Measurements from ENCODE around the gene TEC.

TEC gene

DNA sequence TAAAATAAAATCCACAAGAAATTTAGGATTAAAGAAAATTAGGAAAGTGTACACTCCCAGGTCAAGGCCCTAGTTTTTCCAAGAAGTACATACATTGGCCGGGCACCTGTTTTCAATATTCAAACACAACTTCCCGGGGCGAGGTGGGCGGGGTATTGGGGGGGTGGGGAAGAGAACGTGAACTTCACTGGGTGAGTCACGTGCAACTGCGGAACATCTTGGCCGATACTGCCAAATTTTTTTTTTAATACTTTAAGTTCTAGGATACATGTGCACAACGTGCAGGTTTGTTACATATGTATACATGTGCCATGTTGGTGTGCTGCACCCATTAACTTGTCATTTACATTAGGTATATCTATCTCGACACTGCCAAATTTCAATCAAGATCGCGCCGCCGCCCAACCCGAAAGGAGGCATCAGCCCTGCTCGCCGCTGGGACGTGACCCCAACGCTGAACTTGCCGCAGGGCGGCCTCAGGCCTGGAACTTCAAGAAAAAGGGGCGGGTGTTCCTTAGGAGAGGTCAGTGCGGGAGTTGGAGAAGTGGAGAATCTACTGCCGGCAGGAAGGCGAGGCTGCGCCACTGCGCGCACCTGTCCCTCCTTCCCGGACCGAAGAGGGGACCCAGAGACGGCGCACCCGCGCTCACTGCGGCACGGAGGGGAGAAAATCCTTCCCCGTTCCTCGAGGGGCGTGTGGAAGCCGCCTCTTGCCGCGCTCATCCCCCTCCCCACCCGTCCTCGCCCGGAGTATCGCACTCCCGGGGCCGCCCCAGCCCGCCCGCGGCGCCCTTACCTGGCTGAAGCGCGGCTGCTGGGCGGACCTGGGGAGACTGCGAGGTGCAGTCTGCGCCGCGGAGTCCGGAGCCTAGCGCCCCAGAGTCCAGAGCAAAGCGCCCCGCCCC lies at the start of gene TEC:
TEC (minus strand) TSS at position 883 of the 905 bp plus-strand sequence. CDS start 41,224 bp downstream, outside the sequence.
- no peak for TF ChIP-seq GATA2 (IDR thresholded peaks at IDR 0.05; ENCODE audit: low read depth, low read length)
- no peak for TF ChIP-seq GATA3 (IDR thresholded peaks at IDR 0.05; ENCODE audit: low read depth, low read length)

DNA sequence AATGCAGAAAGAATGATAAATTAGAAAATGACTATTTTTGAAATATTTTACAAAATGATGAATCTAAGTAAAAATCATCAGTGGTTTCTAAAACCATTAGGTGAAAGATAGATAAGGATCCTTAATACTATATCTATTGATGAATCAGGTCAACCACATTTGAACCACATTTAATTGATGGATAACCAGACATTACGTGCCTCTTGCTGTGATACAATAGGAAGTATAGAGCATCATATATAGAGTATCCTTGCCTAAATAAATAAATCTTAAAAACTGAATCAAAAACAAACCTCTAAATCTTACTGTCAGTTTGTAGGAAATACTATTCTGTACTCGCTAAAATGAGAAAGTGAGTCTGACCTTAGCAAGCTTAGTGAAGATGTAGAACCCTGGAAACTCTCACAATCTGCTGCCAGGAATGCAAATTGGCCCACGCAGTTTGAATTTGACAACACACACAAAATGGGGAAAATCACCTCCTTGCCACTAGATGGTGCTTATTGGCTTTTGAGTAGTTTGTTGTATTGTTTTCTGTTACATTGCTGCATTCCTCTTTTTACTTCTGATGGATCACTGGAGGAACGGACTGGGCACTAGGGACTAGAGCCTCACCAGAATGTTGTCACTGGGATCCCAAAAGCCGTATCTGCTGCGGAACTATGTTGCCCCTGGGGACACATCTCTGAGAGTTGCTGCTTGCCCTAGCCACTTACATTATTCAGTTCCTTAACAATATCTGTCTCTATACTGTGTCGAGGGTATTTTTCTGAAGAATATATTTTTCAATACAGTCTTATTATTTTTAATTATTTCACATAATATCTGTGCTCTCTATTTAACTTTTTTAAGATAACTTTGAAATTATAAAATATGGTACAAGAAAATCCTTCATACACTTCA lies 46.3 kb upstream of the TEC start:
- TF ChIP-seq GATA2 (IDR thresholded peaks at IDR 0.05; ENCODE audit: low read depth, low read length), result no peak
- no peak for TF ChIP-seq GATA3 (IDR thresholded peaks at IDR 0.05; ENCODE audit: low read depth, low read length)

DNA sequence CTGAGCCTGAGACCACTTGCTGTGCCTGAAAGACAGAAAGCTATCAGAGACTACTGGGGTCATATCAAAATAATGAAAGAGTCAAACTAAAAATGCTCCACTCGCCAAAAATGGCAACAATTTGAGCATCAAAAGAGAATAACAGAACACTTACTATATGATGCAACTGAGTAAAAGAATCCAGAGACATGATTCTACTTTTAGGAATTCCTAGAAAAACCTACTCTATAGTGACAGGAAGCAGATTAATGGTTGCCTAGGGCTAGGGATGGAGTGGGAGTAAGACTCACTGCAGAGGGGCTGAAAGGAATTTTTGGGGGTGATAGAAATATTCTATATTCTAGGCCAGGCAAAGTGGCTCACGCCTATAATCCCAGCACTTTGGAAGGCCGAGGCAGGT lies 42.3 kb upstream of the TEC start:
- TF ChIP-seq GATA2 (IDR thresholded peaks at IDR 0.05; ENCODE audit: low read depth, low read length) (no peak), GATA3 (IDR thresholded peaks at IDR 0.05; ENCODE audit: low read depth, low read length) (no peak)

DNA sequence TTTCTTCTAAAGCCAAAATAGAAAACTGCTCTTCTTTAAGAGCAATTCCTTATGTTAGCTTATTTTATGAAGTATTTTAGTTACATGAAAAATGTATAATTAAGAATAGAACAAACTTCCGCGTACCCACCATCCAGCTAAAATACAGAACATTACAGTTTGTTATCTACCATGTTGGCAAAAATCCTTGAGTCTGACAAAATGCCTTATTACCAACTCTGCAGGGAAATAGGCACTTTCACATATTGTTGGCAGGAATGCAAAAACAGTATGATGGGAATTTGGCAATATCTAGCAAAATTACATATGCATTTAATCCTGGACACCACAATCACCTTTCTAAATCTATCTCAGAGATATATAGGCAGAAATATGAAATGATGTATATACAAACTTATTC lies 39.3 kb upstream of the TEC start:
- no peak for TF ChIP-seq GATA2 (IDR thresholded peaks at IDR 0.05; ENCODE audit: low read depth, low read length)

DNA sequence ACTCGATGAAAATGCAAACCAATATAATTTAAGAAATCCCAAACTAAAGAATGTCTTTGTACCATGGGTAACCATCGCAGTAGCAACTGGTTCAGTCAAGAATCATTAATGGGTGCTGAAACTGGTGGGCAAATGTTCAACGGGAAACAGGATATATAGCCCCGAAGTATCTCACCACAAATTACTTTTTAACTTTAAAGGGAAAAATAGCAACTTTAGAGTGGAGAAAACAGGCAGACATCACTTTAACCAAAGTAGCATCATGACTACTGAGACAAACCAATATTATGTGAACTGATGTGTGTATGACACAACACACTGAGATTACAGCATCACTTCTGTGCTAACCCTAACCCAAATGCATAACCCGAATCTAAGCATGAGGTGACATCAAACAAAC lies 37.9 kb upstream of the TEC start:
- TF ChIP-seq GATA3 (IDR thresholded peaks at IDR 0.05; ENCODE audit: low read depth, low read length), result no peak
- no peak for TF ChIP-seq GATA2 (IDR thresholded peaks at IDR 0.05; ENCODE audit: low read depth, low read length)

DNA sequence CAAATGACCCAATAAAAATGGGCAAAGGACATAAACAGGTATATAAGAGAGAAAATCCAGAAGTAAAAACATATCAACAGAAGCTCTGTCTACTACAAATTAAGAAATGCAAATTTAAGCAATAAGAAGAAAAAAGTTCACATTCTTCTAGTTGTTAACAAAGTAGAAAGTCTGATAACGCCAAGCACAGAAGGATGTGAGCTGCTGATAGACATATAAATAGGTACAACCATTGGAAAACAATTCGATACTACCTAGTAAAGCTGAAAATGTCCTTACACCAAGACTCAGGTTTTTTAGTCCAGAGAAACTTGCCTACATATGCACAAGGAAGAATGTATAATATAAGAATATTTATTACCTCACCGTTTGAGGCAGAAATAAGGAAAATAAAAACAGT lies 35.9 kb upstream of the TEC start:
- TF ChIP-seq GATA3 (IDR thresholded peaks at IDR 0.05; ENCODE audit: low read depth, low read length) (no peak), GATA2 (IDR thresholded peaks at IDR 0.05; ENCODE audit: low read depth, low read length) (no peak)

DNA sequence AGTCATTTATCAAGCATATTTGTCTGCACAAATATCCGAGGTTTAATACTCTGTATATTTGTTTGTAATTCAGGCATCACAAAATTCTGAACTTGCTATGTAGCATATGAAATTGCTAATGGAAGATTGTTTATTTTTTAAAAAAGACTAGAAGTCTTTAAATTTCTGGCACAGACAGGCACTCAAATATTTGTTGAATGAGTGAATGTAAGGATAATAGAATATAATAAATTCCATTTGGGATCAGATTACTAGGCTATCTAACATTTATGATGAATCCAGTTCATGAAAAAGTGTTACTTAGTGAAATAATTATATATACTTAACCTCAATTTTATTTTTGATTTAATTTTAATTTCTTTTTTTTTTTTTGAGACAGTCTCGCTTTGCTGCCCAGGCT lies 30.4 kb upstream of the TEC start:
- TF ChIP-seq GATA3 (IDR thresholded peaks at IDR 0.05; ENCODE audit: low read depth, low read length) (no peak), GATA2 (IDR thresholded peaks at IDR 0.05; ENCODE audit: low read depth, low read length) (no peak)

DNA sequence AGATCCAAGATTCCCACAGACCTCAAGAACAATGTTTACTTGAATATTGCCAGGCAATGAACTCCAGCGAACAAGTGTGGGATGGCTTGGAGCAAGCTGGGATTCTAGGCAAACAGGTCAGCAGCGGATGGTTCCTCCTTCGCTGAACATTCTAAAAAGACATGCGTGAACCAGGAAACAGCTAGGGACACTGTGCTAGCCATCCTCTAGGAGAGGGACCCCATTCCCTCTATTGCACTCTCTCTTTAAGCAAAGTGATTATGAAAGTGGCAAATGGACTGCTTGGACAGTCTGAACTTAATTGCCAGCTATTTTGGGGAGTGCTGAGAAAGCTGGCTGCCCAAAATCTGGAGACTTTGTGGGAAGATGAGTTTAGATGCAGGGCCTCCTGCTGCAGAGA lies 29.9 kb upstream of the TEC start:
- TF ChIP-seq GATA2 (IDR thresholded peaks at IDR 0.05; ENCODE audit: low read depth, low read length), result no peak
- no peak for TF ChIP-seq GATA3 (IDR thresholded peaks at IDR 0.05; ENCODE audit: low read depth, low read length)

DNA sequence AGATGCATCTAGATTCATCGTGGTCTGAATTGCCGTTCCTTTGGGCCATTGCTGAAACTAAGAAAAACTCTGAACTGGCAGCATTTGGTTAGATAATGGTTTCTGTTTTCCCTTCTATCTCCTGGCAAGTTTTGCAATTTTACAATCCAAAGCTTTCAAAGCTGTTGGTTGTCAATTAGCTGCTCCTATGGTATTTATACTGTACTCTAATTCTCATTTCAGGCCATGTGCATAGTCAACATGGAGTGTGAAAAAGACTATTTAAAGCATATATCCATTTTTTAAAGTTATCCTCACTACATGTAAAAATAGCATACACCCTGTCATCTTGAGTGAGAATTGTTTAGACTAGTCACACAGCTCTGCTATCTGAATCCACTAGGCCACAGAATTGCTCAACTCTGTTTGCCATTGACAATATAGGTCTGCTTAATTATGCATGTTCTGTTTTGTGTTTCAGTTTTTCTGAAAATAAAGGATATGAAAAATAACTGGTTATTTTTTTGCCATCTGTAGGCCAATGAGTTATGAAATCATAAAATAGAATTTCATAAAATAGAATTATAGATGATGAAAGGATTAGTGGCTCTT lies 27.7 kb upstream of the TEC start:
- TF ChIP-seq GATA3 (IDR thresholded peaks at IDR 0.05; ENCODE audit: low read depth, low read length), result no peak
- no peak for TF ChIP-seq GATA2 (IDR thresholded peaks at IDR 0.05; ENCODE audit: low read depth, low read length)

DNA sequence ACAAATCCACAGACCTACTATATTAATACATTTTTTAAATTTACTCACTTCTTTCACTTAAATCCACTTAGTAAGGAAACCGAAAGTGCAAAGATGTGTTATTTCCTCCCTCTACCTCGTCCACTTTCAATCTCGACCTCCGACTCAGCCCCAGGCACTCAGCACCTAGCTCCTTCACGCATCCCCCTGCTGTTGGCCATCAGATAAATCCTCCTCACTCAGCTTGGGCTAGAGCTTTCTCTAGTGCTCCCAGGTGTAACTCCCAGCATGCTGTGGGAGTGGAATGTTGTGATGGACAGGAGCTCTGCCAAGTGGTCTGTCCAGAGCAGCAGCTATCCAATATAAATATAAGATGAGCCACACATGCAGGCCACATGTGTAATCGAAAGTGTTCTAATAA lies 26.7 kb upstream of the TEC start:
- no peak for TF ChIP-seq GATA2 (IDR thresholded peaks at IDR 0.05; ENCODE audit: low read depth, low read length)
- TF ChIP-seq GATA3 (IDR thresholded peaks at IDR 0.05; ENCODE audit: low read depth, low read length), result no peak

DNA sequence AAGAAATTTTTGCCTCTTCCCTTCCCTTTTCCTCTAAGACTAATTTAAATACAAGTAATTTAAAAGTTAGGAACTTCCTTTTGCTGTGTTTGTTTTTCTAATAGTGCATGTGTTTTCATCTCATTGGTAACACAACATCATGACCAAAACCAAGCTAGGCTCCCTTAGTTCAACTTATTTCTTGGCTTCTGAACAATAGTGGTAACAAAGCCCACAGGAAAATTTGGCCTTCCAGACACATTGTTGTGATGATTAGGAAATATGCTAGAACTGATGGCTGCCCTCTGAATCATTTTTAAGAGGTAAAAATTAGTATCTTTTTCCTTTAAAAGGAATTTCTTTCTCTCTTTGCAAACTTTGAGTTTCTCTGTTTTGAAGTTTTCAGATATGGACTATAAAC lies 25.5 kb upstream of the TEC start:
- TF ChIP-seq GATA3 (IDR thresholded peaks at IDR 0.05; ENCODE audit: low read depth, low read length) (no peak), GATA2 (IDR thresholded peaks at IDR 0.05; ENCODE audit: low read depth, low read length) (no peak)

DNA sequence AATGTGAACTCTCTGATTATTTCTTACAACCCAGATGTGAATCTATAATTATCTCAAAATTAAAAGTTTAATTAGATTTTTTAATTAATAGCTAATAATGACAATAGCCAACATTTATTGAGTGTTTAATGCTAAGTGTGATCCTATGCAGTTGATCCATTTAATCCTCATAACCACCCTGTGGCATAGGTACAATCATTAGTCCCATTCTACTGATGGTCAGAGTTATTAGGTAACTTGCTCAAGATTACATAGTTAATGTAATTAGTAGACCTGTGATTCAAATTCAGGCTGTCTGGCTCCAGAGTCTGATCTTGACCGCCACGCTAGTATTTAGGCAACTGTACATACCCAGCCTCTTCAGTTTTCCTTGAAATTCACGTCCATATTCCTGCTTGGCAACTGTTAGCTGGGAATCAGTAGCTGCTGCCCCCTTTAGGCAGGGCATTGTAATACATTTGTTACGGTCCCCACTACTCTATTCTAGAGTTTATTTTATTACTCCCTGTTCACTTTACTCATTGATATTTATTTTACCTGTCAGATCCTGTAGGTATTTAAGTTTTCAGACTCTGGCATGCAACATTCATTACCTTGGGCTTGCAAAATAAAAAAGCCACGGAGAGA lies 20.6 kb upstream of the TEC start:
- TF ChIP-seq GATA3 (IDR thresholded peaks at IDR 0.05; ENCODE audit: low read depth, low read length) (no peak), GATA2 (IDR thresholded peaks at IDR 0.05; ENCODE audit: low read depth, low read length) (no peak)

DNA sequence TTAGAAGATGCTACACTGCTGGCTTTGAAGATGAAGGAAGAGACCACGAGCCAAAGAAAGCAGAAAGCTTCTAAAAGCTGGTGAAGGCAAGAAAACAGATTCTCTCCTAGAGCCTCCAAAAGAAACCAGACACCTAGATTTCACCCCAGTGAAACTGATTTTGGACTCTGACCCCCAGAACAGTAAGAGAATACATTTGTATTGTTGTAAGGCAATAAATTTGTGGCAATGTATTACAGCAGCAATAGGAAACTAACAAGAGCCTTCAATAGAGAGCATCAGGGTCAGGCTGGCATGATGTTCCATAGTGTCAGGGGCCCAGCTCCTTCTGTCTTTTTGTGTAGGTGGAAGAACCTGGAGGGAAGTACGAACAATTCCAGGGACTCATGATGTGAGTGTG lies 6.0 kb upstream of the TEC start:
- TF ChIP-seq GATA2 (IDR thresholded peaks at IDR 0.05; ENCODE audit: low read depth, low read length), result no peak
- TF ChIP-seq GATA3 (IDR thresholded peaks at IDR 0.05; ENCODE audit: low read depth, low read length), result no peak

DNA sequence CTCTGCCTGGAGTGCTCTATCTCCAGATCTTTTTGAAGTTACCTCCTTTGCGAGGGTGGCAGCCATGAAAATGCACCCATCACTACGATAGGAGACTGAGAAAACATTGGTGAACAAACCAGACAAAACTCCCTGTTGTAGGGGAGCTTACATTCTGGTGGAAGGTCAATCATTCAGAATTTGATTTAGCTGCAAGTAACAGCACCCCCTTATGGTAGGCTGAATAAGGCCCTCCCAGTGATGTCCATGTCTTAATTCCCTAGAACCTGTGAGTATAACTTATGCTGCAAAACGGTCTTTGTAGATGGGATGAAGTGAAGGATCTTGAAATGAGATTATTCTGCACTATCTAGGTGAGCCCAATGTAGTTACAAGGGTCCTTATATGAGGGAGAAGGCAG lies 5.6 kb upstream of the TEC start:
- TF ChIP-seq GATA3 (IDR thresholded peaks at IDR 0.05; ENCODE audit: low read depth, low read length) (no peak), GATA2 (IDR thresholded peaks at IDR 0.05; ENCODE audit: low read depth, low read length) (no peak)

Measured in SH-SY5Y (cell line).